Effector memory CD8-positive, alpha-beta T cell (primary cell): ENCODE data around the gene GJB2.

ENCODE experiments used
- ATAC-seq: fragments of 150-1000 bp; cut with Tn5 transposase; replicated peaks from 2 replicates; pipeline ENCODE4 v1.10.0; 2021; ENCODE audit warnings: mild to moderate bottlenecking, moderate library complexity
- DNase-seq, 3 experiments: peaks; one replicate each; pipeline ENCODE4 v3.0.0; 2021
- H3K27ac Mint-ChIP-seq, 2 donors: one replicate each; pipeline ENCODE4 v1.8.0; 2022; ENCODE audit warnings: mild to moderate bottlenecking in 2 of 2, mixed read lengths in 2 of 2, moderate library complexity in 2 of 2
- H3K27me3 Mint-ChIP-seq, 2 donors: one replicate each; pipeline ENCODE4 v1.8.0; 2022; ENCODE audit warnings: mixed read lengths in 2 of 2
- H3K36me3 Mint-ChIP-seq: one replicate; pipeline ENCODE4 v1.8.0; 2022; ENCODE audit warnings: mild to moderate bottlenecking, moderate library complexity, mixed read lengths; ENCODE audit not compliant: insufficient read depth
- H3K4me1 Mint-ChIP-seq, 2 donors: one replicate each; pipeline ENCODE4 v1.8.0; 2022; ENCODE audit warnings: low read depth in 2 of 2, mixed read lengths in 2 of 2
- H3K4me3 Mint-ChIP-seq, 2 donors: one replicate each; pipeline ENCODE4 v1.8.0; 2022; ENCODE audit warnings: mild to moderate bottlenecking in 2 of 2, mixed read lengths in 2 of 2, moderate library complexity in 2 of 2
- H3K9me3 Mint-ChIP-seq, 2 donors: one replicate each; pipeline ENCODE4 v1.8.0; 2022; ENCODE audit warnings: mixed read lengths in 2 of 2
- total RNA-seq, 9 experiments: gene quantifications; one replicate each; lab custom pipeline; 2026; lab: John Stamatoyannopoulos, UW

GJB2 gene
- 0 to 23.3 (median 0.67) reads per million in 9 experiments for total RNA-seq

GRCh38 chr13:20192836-20193161 lies at the start of gene GJB2:
TSS of gene GJB2 (minus strand) at chr13:20192938. CDS start at chr13:20189581, 3,357 bp downstream.
- Mint-ChIP-seq H3K27ac (no peak within 1 kb of the TSS), H3K36me3 (no peaks in the 10 kb centered on the region), H3K27me3 (peaks cover 62 to 82% of the 10 kb centered on the region in 2 donors), H3K4me1 (peaks cover 10 to 14% of the 10 kb centered on the region in 2 donors), H3K9me3 (no peaks in the 10 kb centered on the region), H3K4me3 (peak within 1 kb of the TSS; percentile 75 to 77)
- DNase-seq (no peak), ATAC-seq (peak; percentile 36)

GRCh38 chr13:20241593-20241992 lies 48.9 kb upstream of the GJB2 start:
- H3K27ac Mint-ChIP-seq = no peak overlapping the region
- ATAC-seq (no peak), DNase-seq (no peak)
- no peaks in the 10 kb centered on the region for H3K4me1 Mint-ChIP-seq
- H3K36me3 Mint-ChIP-seq = no peaks in the 10 kb centered on the region
- peaks cover 56 to 62% of the 10 kb centered on the region in 2 donors for H3K27me3 Mint-ChIP-seq
- no peaks in the 10 kb centered on the region for H3K9me3 Mint-ChIP-seq
- no peak overlapping the region for H3K4me3 Mint-ChIP-seq

GRCh38 chr13:20239748-20240147 lies 47.0 kb upstream of the GJB2 start:
- H3K9me3 Mint-ChIP-seq = no peaks in the 10 kb centered on the region
- no peaks in the 10 kb centered on the region for H3K36me3 Mint-ChIP-seq
- H3K4me1 Mint-ChIP-seq = no peaks in the 10 kb centered on the region
- ATAC-seq = no peak
- no peak overlapping the region for H3K4me3 Mint-ChIP-seq
- no peak overlapping the region for H3K27ac Mint-ChIP-seq
- DNase-seq = no peak
- peaks cover 57 to 81% of the 10 kb centered on the region in 2 donors for H3K27me3 Mint-ChIP-seq

- Mint-ChIP-seq H3K27me3 (peaks cover 41 to 69% of the 10 kb centered on the region in 2 donors), H3K27ac (no peak overlapping the region), H3K4me3 (peak overlapping the region in 1 of 2 donors; percentile 40), H3K36me3 (no peaks in the 10 kb centered on the region), H3K4me1 (peaks cover 4 to 8% of the 10 kb centered on the region in 2 donors), H3K9me3 (no peaks in the 10 kb centered on the region)
- DNase-seq = no peak
- no peak for ATAC-seq
Observed at GRCh38 chr13:20232556-20233277, 40.0 kb upstream of the GJB2 start.

- ATAC-seq (peak; percentile 44), DNase-seq (no peak)
- H3K27me3 Mint-ChIP-seq = peaks cover 42 to 69% of the 10 kb centered on the region in 2 donors
- H3K36me3 Mint-ChIP-seq = no peaks in the 10 kb centered on the region
- H3K27ac Mint-ChIP-seq = no peak within 1 kb of the TSS
- H3K4me1 Mint-ChIP-seq = peaks cover 4 to 8% of the 10 kb centered on the region in 2 donors
- no peaks in the 10 kb centered on the region for H3K9me3 Mint-ChIP-seq
- H3K4me3 Mint-ChIP-seq = peak within 1 kb of the TSS; percentile 72 to 75
Observed at GRCh38 chr13:20231839-20232555, 39.3 kb upstream of the GJB2 start, which contains the start of gene GJB6. TSS of gene GJB6 (minus strand) at chr13:20232319. CDS start at chr13:20223480, 8,839 bp downstream.

- Mint-ChIP-seq H3K27ac (no peak overlapping the region), H3K27me3 (peaks cover 43 to 69% of the 10 kb centered on the region in 2 donors), H3K36me3 (no peaks in the 10 kb centered on the region), H3K9me3 (no peaks in the 10 kb centered on the region), H3K4me1 (peaks cover 4 to 8% of the 10 kb centered on the region in 2 donors), H3K4me3 (peak overlapping the region; percentile 72 to 75)
- peak; percentile 29 for ATAC-seq
- DNase-seq = no peak
Observed at GRCh38 chr13:20230913-20231838, 38.4 kb upstream of the GJB2 start.

GRCh38 chr13:20227730-20228129 lies 35.0 kb upstream of the GJB2 start:
- no peak for ATAC-seq
- H3K27ac Mint-ChIP-seq = no peak overlapping the region
- H3K4me1 Mint-ChIP-seq = peaks cover 4 to 10% of the 10 kb centered on the region in 2 donors
- peaks cover 41 to 63% of the 10 kb centered on the region in 2 donors for H3K27me3 Mint-ChIP-seq
- H3K9me3 Mint-ChIP-seq = no peaks in the 10 kb centered on the region
- H3K4me3 Mint-ChIP-seq = no peak overlapping the region
- no peak for DNase-seq
- H3K36me3 Mint-ChIP-seq = no peaks in the 10 kb centered on the region

- Mint-ChIP-seq H3K9me3 (no peaks in the 10 kb centered on the region), H3K4me3 (no peak overlapping the region), H3K4me1 (peaks cover 4 to 10% of the 10 kb centered on the region in 2 donors), H3K27ac (no peak overlapping the region), H3K36me3 (no peaks in the 10 kb centered on the region), H3K27me3 (peaks cover 41 to 63% of the 10 kb centered on the region in 2 donors)
- ATAC-seq (no peak), DNase-seq (no peak)
Observed at GRCh38 chr13:20227288-20227687, 34.5 kb upstream of the GJB2 start.

GRCh38 chr13:20222553-20222952 lies 29.8 kb upstream of the GJB2 start:
- peaks cover 3 to 4% of the 10 kb centered on the region in 2 donors for H3K4me1 Mint-ChIP-seq
- no peak for DNase-seq
- H3K4me3 Mint-ChIP-seq = no peak overlapping the region
- H3K27ac Mint-ChIP-seq = no peak overlapping the region
- H3K36me3 Mint-ChIP-seq = no peaks in the 10 kb centered on the region
- ATAC-seq = no peak
- no peaks in the 10 kb centered on the region for H3K9me3 Mint-ChIP-seq
- peaks cover 34 to 59% of the 10 kb centered on the region in 2 donors for H3K27me3 Mint-ChIP-seq

- Mint-ChIP-seq H3K27me3 (peaks cover 33 to 51% of the 10 kb centered on the region in 2 donors), H3K9me3 (no peaks in the 10 kb centered on the region), H3K4me3 (no peak overlapping the region), H3K4me1 (peaks cover 3 to 4% of the 10 kb centered on the region in 2 donors), H3K27ac (no peak overlapping the region), H3K36me3 (no peaks in the 10 kb centered on the region)
- ATAC-seq (no peak), DNase-seq (no peak)
Observed at GRCh38 chr13:20221772-20222171, 29.0 kb upstream of the GJB2 start.

GRCh38 chr13:20219577-20219976 lies 26.8 kb upstream of the GJB2 start:
- H3K27me3 Mint-ChIP-seq = peaks cover 19 to 29% of the 10 kb centered on the region in 2 donors
- no peak overlapping the region for H3K27ac Mint-ChIP-seq
- H3K9me3 Mint-ChIP-seq = no peaks in the 10 kb centered on the region
- H3K4me3 Mint-ChIP-seq = peak overlapping the region in 1 of 2 donors; percentile 1
- H3K36me3 Mint-ChIP-seq = no peaks in the 10 kb centered on the region
- DNase-seq (no peak), ATAC-seq (no peak)
- peaks cover 2 to 4% of the 10 kb centered on the region in 2 donors for H3K4me1 Mint-ChIP-seq

GRCh38 chr13:20217168-20217567 lies 24.4 kb upstream of the GJB2 start:
- Mint-ChIP-seq H3K4me1 (peaks cover 2 to 4% of the 10 kb centered on the region in 2 donors), H3K9me3 (no peaks in the 10 kb centered on the region), H3K27ac (no peak overlapping the region), H3K36me3 (no peaks in the 10 kb centered on the region), H3K27me3 (peaks cover 20 to 31% of the 10 kb centered on the region in 2 donors), H3K4me3 (no peak overlapping the region)
- DNase-seq (no peak), ATAC-seq (no peak)

GRCh38 chr13:20209948-20210347 lies 17.2 kb upstream of the GJB2 start:
- H3K27me3 Mint-ChIP-seq = peaks cover 44 to 54% of the 10 kb centered on the region in 2 donors
- no peak overlapping the region for H3K27ac Mint-ChIP-seq
- no peaks in the 10 kb centered on the region for H3K36me3 Mint-ChIP-seq
- ATAC-seq (no peak), DNase-seq (no peak)
- no peaks in the 10 kb centered on the region for H3K9me3 Mint-ChIP-seq
- H3K4me3 Mint-ChIP-seq = no peak overlapping the region
- no peaks in the 10 kb centered on the region for H3K4me1 Mint-ChIP-seq
